ENCODE measurements around the gene MSI2. TPM values are rescaled to one million over a fixed set of nuclear protein-coding genes. Genes with fewer than 3 reads are reported as not detected.

MSI2 gene
- total RNA-seq, 2 experiments from 2014 or later: 59.6 to 61.7 TPM

GRCh38 chr17:57363998-57364643, 107.8 kb downstream of the MSI2 start:
- ATAC-seq: no peak
- Mint-ChIP-seq H3K4me3 (no peak overlapping the region), H3K27me3 (no peaks in the 10 kb centered on the region), H3K36me3 (ENCODE audit: low read depth) (peaks cover 5% of the 10 kb centered on the region), H3K9me3 (no peaks in the 10 kb centered on the region), H3K4me1 (ENCODE audit: low read depth) (peaks cover 22% of the 10 kb centered on the region), H3K27ac (no peak overlapping the region)
- no peak for DNase-seq
- TF ChIP-seq CTCF (IDR thresholded peaks at IDR 0.05): no peak
- intact Hi-C loops (cut with micrococcal nuclease): no loop called here
- ChIA-PET CTCF (interaction anchor here (1.2 to 1.4 kb wide), 2 partner anchors 10 to 383 kb away, joined by 3 to 4 read pairs; no protein-coding TSS in a partner anchor), POLR2A (no interaction called here)

GRCh38 chr17:57365420-57365819, 109.1 kb downstream of the MSI2 start:
- H3K27me3 Mint-ChIP-seq: no peaks in the 10 kb centered on the region
- intact Hi-C loops (cut with micrococcal nuclease): no loop called here
- peaks cover 29% of the 10 kb centered on the region for H3K4me1 Mint-ChIP-seq (ENCODE audit: low read depth)
- TF ChIP-seq CTCF (IDR thresholded peaks at IDR 0.05): no peak
- DNase-seq (no peak), ATAC-seq (no peak)
- H3K4me3 Mint-ChIP-seq: no peak overlapping the region
- no peaks in the 10 kb centered on the region for H3K9me3 Mint-ChIP-seq
- CTCF ChIA-PET: interaction anchor here (1.1 to 1.4 kb wide), 2 partner anchors 24 to 122 kb away, joined by 4 to 5 read pairs; no protein-coding TSS in a partner anchor
- peaks cover 5% of the 10 kb centered on the region for H3K36me3 Mint-ChIP-seq (ENCODE audit: low read depth)
- POLR2A ChIA-PET: interaction anchor here (1.0 kb wide), 1 partner anchor 17 kb away, joined by 3 read pairs; no protein-coding TSS in a partner anchor
- no peak overlapping the region for H3K27ac Mint-ChIP-seq

GRCh38 chr17:57366177-57366557, 109.8 kb downstream of the MSI2 start:
- ChIA-PET CTCF (no interaction called here), POLR2A (interaction anchor here (1.0 kb wide), 1 partner anchor 18 kb away, joined by 3 read pairs; no protein-coding TSS in a partner anchor)
- Mint-ChIP-seq H3K4me3 (no peak overlapping the region), H3K36me3 (ENCODE audit: low read depth) (peaks cover 5% of the 10 kb centered on the region), H3K27ac (no peak overlapping the region), H3K27me3 (no peaks in the 10 kb centered on the region), H3K4me1 (ENCODE audit: low read depth) (peaks cover 29% of the 10 kb centered on the region), H3K9me3 (no peaks in the 10 kb centered on the region)
- ATAC-seq: no peak
- intact Hi-C loops (cut with micrococcal nuclease): no loop called here
- no peak for TF ChIP-seq CTCF (IDR thresholded peaks at IDR 0.05)
- no peak for DNase-seq

- ChIA-PET POLR2A (interaction anchor here (1.0 kb wide), 1 partner anchor 18 kb away, joined by 3 read pairs; no protein-coding TSS in a partner anchor), CTCF (interaction anchor here (0.8 to 1.3 kb wide), 3 partner anchors 9 to 417 kb away, joined by 3 read pairs; no protein-coding TSS in a partner anchor)
- Mint-ChIP-seq H3K4me1 (ENCODE audit: low read depth) (peaks cover 29% of the 10 kb centered on the region), H3K27me3 (no peaks in the 10 kb centered on the region), H3K9me3 (no peaks in the 10 kb centered on the region), H3K27ac (no peak overlapping the region), H3K36me3 (ENCODE audit: low read depth) (peaks cover 5% of the 10 kb centered on the region), H3K4me3 (no peak overlapping the region)
- ATAC-seq: no peak
- intact Hi-C loops (cut with micrococcal nuclease): no loop called here
- no peak for TF ChIP-seq CTCF (IDR thresholded peaks at IDR 0.05)
- no peak for DNase-seq
Observed at GRCh38 chr17:57366558-57367351, 110.4 kb downstream of the MSI2 start.

Data from activated CD8-positive, alpha-beta T cell treated with anti-CD3 and anti-CD28 coated beads for 36 hours (primary cell).